Hematopoietic multipotent progenitor cell treated with erythropoietin and hydrocortisone succinate and interleukin-3 and kit ligand, for 15 days (in vitro differentiated cells): ENCODE results near the gene PIK3R1.

Experiments
- DNase-seq: peaks from one replicate; pipeline ENCODE4 v3.0.0-alpha.2; 2015; ENCODE audit warnings: low spot score

The PIK3R1 gene

GRCh38 chr5:68215208-68215897 is at the start of gene PIK3R1:
Gene PIK3R1, plus strand, starts transcription at chr5:68215756. Its CDS starts 10,920 bp downstream, at chr5:68226676.
- peak; percentile 93 for DNase-seq

- no peak for DNase-seq
Observed at GRCh38 chr5:68167195-68167651, 48.3 kb upstream of the PIK3R1 start.

GRCh38 chr5:68169903-68170302 is 45.7 kb upstream of the PIK3R1 start:
- no peak for DNase-seq

GRCh38 chr5:68170826-68171558 is 44.6 kb upstream of the PIK3R1 start:
- DNase-seq = no peak

- DNase-seq = no peak
Observed at GRCh38 chr5:68172314-68172713, 43.2 kb upstream of the PIK3R1 start.

GRCh38 chr5:68173007-68173406 is 42.5 kb upstream of the PIK3R1 start:
- no peak for DNase-seq

- DNase-seq = no peak
Observed at GRCh38 chr5:68176253-68176652, 39.3 kb upstream of the PIK3R1 start.

GRCh38 chr5:68176802-68177479 is 38.6 kb upstream of the PIK3R1 start:
- DNase-seq = no peak

GRCh38 chr5:68177676-68178075 is 37.9 kb upstream of the PIK3R1 start:
- DNase-seq = no peak

GRCh38 chr5:68178579-68178978 is 37.0 kb upstream of the PIK3R1 start:
- DNase-seq = no peak

- no peak for DNase-seq
Observed at GRCh38 chr5:68180121-68181038, 35.2 kb upstream of the PIK3R1 start.

- no peak for DNase-seq
Observed at GRCh38 chr5:68181039-68181599, 34.4 kb upstream of the PIK3R1 start.

- DNase-seq = no peak
Observed at GRCh38 chr5:68182094-68182493, 33.5 kb upstream of the PIK3R1 start.

- no peak for DNase-seq
Observed at GRCh38 chr5:68182534-68182933, 33.0 kb upstream of the PIK3R1 start.

- DNase-seq = no peak
Observed at GRCh38 chr5:68187268-68188055, 28.1 kb upstream of the PIK3R1 start.

- no peak for DNase-seq
Observed at GRCh38 chr5:68189171-68189570, 26.4 kb upstream of the PIK3R1 start.

- no peak for DNase-seq
Observed at GRCh38 chr5:68189613-68190012, 25.9 kb upstream of the PIK3R1 start.

GRCh38 chr5:68190619-68191018 is 24.9 kb upstream of the PIK3R1 start:
- DNase-seq = no peak

- no peak for DNase-seq
Observed at GRCh38 chr5:68191083-68191791, 24.3 kb upstream of the PIK3R1 start.

GRCh38 chr5:68192679-68193060 is 22.9 kb upstream of the PIK3R1 start:
- DNase-seq = no peak
